H1 (cell line): ENCODE data around the gene RNGTT. TPM values are rescaled to one million over a fixed set of nuclear protein-coding genes. Genes with fewer than 3 reads are reported as not detected.

Source experiments
- FOSL1 ChIP-seq: IDR thresholded peaks from 2 replicates; pipeline ENCODE4 v1.6.1; 2011; ENCODE audit warnings: mild to moderate bottlenecking, low read depth, low read length, moderate library complexity; ENCODE audit not compliant: insufficient read depth
- HDAC6 ChIP-seq: IDR thresholded peaks from one replicate; pipeline ENCODE4 v1.7.1; 2012; ENCODE audit warnings: low read depth, mild to moderate bottlenecking, inconsistent platforms, low read length, moderate library complexity
- JUND ChIP-seq: IDR thresholded peaks from 2 replicates; pipeline ENCODE4 v1.6.1; 2011; ENCODE audit warnings: mild to moderate bottlenecking, improper control_type of control experiment, low read length
- SP2 ChIP-seq: IDR thresholded peaks from 2 replicates; pipeline ENCODE4 v1.6.1; 2012; ENCODE audit warnings: mild to moderate bottlenecking, low read length, inconsistent platforms
- SUZ12 ChIP-seq: fragments of 200-600 bp; sonication (generic); IDR thresholded peaks from 2 replicates; pipeline ENCODE4 v1.6.1; 2012; ENCODE audit warnings: mild to moderate bottlenecking, inconsistent platforms, low read length, moderate library complexity, mixed read lengths
- polyA plus RNA-seq, 7 experiments: library from polyadenylated mRNA; depleted of rRNA in 3 of 7; stranded (reverse) in 5 of 7; unstranded in 2 of 7; fragments of >200 nt in 5 of 7; fragments of 200-250 nt in 2 of 7; gene quantifications; 1 replicate in 5 of 7; 2 replicates in 1 of 7; 4 replicates in 1 of 7; pipeline versions ENCODE4 v1.2.1 to v1.2.3, GENCODE V29; 2011 to 2013; ENCODE audit warnings: missing spikeins in 2 of 7, mixed read lengths in 2 of 7
- total RNA-seq: library from RNA; stranded (reverse); fragmentation: NEBNext Ultra II Directional; extraction: Animal tissue kit (Norgen Biotek cat#: 25700); gene quantifications from 2 replicates; pipeline ENCODE4 v1.2.1, GENCODE V29; 2021

The RNGTT gene
- total and polyA plus RNA-seq, 2 of the 8 experiments (the other 6 are each of a cell fraction or from before 2014, with no cell fraction given) = 3.6 to 21.2 TPM

GRCh38 chr6:88953550-88954386 is 9.7 kb downstream of the RNGTT start (continued):
- TF ChIP-seq JUND = no peak
- TF ChIP-seq FOSL1 = no peak
- no peak for TF ChIP-seq HDAC6
- no peak for TF ChIP-seq SP2
- TF ChIP-seq SUZ12 = no peak
